Colonic mucosa (tissue), 4 donors: ENCODE results near the gene TPCN1. TPM values are rescaled to one million over a fixed set of nuclear protein-coding genes. Genes with fewer than 3 reads are reported as not detected.

Source experiments
- DNase-seq: peaks from one replicate; pipeline ENCODE4 v3.0.0-alpha.2; 2020
- H3K27ac ChIP-seq: fragments of 200-600 bp; one replicate; pipeline ENCODE4 v1.8.0; 2021
- H3K27me3 ChIP-seq: fragments of 200-600 bp; one replicate; pipeline ENCODE4 v1.8.0; 2021
- H3K36me3 ChIP-seq: fragments of 200-600 bp; one replicate; pipeline ENCODE4 v1.8.0; 2021
- H3K4me1 ChIP-seq: fragments of 200-600 bp; one replicate; pipeline ENCODE4 v1.8.0; 2021; ENCODE audit warnings: mild to moderate bottlenecking
- H3K4me3 ChIP-seq: fragments of 200-600 bp; one replicate; pipeline ENCODE4 v1.8.0; 2021
- H3K9ac ChIP-seq, 2 donors: one replicate each; pipeline ENCODE4 v1.7.0; 2013; ENCODE audit warnings: control low read depth in 2 of 2, low read depth in 2 of 2, low read length in 2 of 2
- H3K9me3 ChIP-seq: fragments of 200-600 bp; one replicate; pipeline ENCODE4 v1.8.0; 2021
- CTCF ChIP-seq: fragments of 200-600 bp; IDR thresholded peaks from one replicate; pipeline ENCODE4 v1.8.0; 2022; ENCODE audit warnings: antibody characterized with exemption, mild to moderate bottlenecking
- intact Hi-C: fragments of 100-400 bp; cut with DNase I; formaldehyde crosslinking; loops from one replicate; pipeline ENCODE4 v1.14.1; 2022
- total RNA-seq, 2 donors: library from RNA; stranded (reverse); fragmentation: NEBNext Ultra II Directional in 1 of 2; extraction: Animal tissue kit (Norgen Biotek cat#: 25700) in 1 of 2; gene quantifications; one replicate each; pipeline ENCODE4 v1.2.1, GENCODE V29; 2021
- donor health status: healthy.
- donor health status: DM: no; HTN: no; CAD: no.
- donor health status: DM: no; HTN: no; CAD: no.

Gene TPCN1
- total RNA-seq, 2 donors from 2014 or later: 55.5 to 85.6 TPM

- no peaks in the 10 kb centered on the region for H3K27me3 ChIP-seq
- intact Hi-C loops: no loop called here
- peak overlapping the region; percentile 60 for H3K27ac ChIP-seq
- no peak for TF ChIP-seq CTCF
- DNase-seq: no peak
- H3K36me3 ChIP-seq: no peaks in the 10 kb centered on the region
- H3K4me1 ChIP-seq: peaks cover 6% of the 10 kb centered on the region
- H3K4me3 ChIP-seq: no peak overlapping the region
- no peak overlapping the region for H3K9ac ChIP-seq
- H3K9me3 ChIP-seq: no peaks in the 10 kb centered on the region
Observed at GRCh38 chr12:113260636-113261300, 39.5 kb downstream of the TPCN1 start.

- no peak overlapping the region for H3K9ac ChIP-seq
- DNase-seq: no peak
- H3K27ac ChIP-seq: no peak overlapping the region
- no peaks in the 10 kb centered on the region for H3K36me3 ChIP-seq
- TF ChIP-seq CTCF: no peak
- no peak overlapping the region for H3K4me3 ChIP-seq
- intact Hi-C loops: no loop called here
- H3K27me3 ChIP-seq: no peaks in the 10 kb centered on the region
- H3K9me3 ChIP-seq: no peaks in the 10 kb centered on the region
- H3K4me1 ChIP-seq: peaks cover 6% of the 10 kb centered on the region
Observed at GRCh38 chr12:113261847-113262470, 40.7 kb downstream of the TPCN1 start.

GRCh38 chr12:113262710-113263109 is 41.4 kb downstream of the TPCN1 start:
- Histone ChIP-seq H3K27ac (no peak overlapping the region), H3K9me3 (no peaks in the 10 kb centered on the region), H3K9ac (no peak overlapping the region), H3K4me3 (no peak overlapping the region), H3K4me1 (peaks cover 6% of the 10 kb centered on the region), H3K27me3 (no peaks in the 10 kb centered on the region), H3K36me3 (no peaks in the 10 kb centered on the region)
- no peak for DNase-seq
- TF ChIP-seq CTCF: no peak
- intact Hi-C loops: no loop called here

GRCh38 chr12:113263431-113263963 is 42.2 kb downstream of the TPCN1 start:
- intact Hi-C loops: no loop called here
- Histone ChIP-seq H3K36me3 (no peaks in the 10 kb centered on the region), H3K27me3 (no peaks in the 10 kb centered on the region), H3K4me1 (peaks cover 6% of the 10 kb centered on the region), H3K9me3 (no peaks in the 10 kb centered on the region), H3K27ac (no peak overlapping the region), H3K4me3 (no peak overlapping the region), H3K9ac (no peak overlapping the region)
- no peak for DNase-seq
- no peak for TF ChIP-seq CTCF

- TF ChIP-seq CTCF: no peak
- H3K4me1 ChIP-seq: no peaks in the 10 kb centered on the region
- no peaks in the 10 kb centered on the region for H3K9me3 ChIP-seq
- no peak for DNase-seq
- H3K4me3 ChIP-seq: no peak overlapping the region
- intact Hi-C loops: no loop called here
- no peaks in the 10 kb centered on the region for H3K27me3 ChIP-seq
- H3K27ac ChIP-seq: no peak overlapping the region
- H3K9ac ChIP-seq: no peak overlapping the region
- H3K36me3 ChIP-seq: peaks cover 6% of the 10 kb centered on the region
Observed at GRCh38 chr12:113266106-113266895, 45.0 kb downstream of the TPCN1 start.
